ENCODE measurements around the gene ATOSA. TPM values are rescaled to one million over a fixed set of nuclear protein-coding genes. Genes with fewer than 3 reads are reported as not detected.

The ATOSA gene
- total and polyA plus RNA-seq, 4 donors: 12.8 to 77.8 (median 26.1) TPM

- Histone ChIP-seq H3K27ac (ENCODE audit: low read depth in 1 of 2, low read length in 2 of 2) (no peak overlapping the region), H3K9me3 (ENCODE audit: control insufficient read depth in 4 of 4, low read length in 3 of 4) (no peaks in the 10 kb centered on the region), H3K36me3 (ENCODE audit: control insufficient read depth in 4 of 4, insufficient read depth in 3 of 4, low read depth in 1 of 4, low read length in 3 of 4) (no peaks in the 10 kb centered on the region), H3K27me3 (ENCODE audit: control insufficient read depth in 4 of 4, insufficient read depth in 4 of 4, low read length in 3 of 4) (no peaks in the 10 kb centered on the region), H3K9ac (ENCODE audit: low read depth in 1 of 2, low read length in 2 of 2) (no peak overlapping the region), H3K4me1 (ENCODE audit: control insufficient read depth in 4 of 4, insufficient read depth in 4 of 4, low read length in 3 of 4) (peaks cover 0 to 5% (median 1%) of the 10 kb centered on the region in 4 donors), H3K4me3 (ENCODE audit: low read depth in 1 of 3, low read length in 3 of 3) (no peak overlapping the region)
- TF ChIP-seq, protein P1, sequence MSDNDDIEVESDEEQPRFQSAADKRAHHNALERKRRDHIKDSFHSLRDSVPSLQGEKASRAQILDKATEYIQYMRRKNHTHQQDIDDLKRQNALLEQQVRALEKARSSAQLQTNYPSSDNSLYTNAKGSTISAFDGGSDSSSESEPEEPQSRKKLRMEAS (IDR thresholded peaks at IDR 0.05): no peak
- TF ChIP-seq FOXA2 (IDR thresholded peaks at IDR 0.05) (no peak), NR2F2 (IDR thresholded peaks at IDR 0.05) (no peak), HNF4G (IDR thresholded peaks at IDR 0.05) (no peak), YY1 (IDR thresholded peaks at IDR 0.05) (no peak), TAF1 (conservative IDR thresholded peaks at IDR 0.05) (no peak), EGR1 (IDR thresholded peaks at IDR 0.05; ENCODE audit: low read depth in 2 of 2) (no peak), SP1 (IDR thresholded peaks at IDR 0.05) (no peak), ZBTB33 (IDR thresholded peaks at IDR 0.05) (no peak), REST (IDR thresholded peaks at IDR 0.05) (no peak), FOXA1 (IDR thresholded peaks at IDR 0.05) (no peak), GABPA (IDR thresholded peaks at IDR 0.05 in 1 of 2, conservative IDR thresholded peaks at IDR 0.05 in 1 of 2) (no peak), HNF4A (conservative IDR thresholded peaks at IDR 0.05) (no peak), RAD21 (IDR thresholded peaks at IDR 0.05) (no peak), ATF3 (IDR thresholded peaks at IDR 0.05) (no peak), RXRA (IDR thresholded peaks at IDR 0.05) (no peak)
- TF ChIP-seq, protein P2, sequence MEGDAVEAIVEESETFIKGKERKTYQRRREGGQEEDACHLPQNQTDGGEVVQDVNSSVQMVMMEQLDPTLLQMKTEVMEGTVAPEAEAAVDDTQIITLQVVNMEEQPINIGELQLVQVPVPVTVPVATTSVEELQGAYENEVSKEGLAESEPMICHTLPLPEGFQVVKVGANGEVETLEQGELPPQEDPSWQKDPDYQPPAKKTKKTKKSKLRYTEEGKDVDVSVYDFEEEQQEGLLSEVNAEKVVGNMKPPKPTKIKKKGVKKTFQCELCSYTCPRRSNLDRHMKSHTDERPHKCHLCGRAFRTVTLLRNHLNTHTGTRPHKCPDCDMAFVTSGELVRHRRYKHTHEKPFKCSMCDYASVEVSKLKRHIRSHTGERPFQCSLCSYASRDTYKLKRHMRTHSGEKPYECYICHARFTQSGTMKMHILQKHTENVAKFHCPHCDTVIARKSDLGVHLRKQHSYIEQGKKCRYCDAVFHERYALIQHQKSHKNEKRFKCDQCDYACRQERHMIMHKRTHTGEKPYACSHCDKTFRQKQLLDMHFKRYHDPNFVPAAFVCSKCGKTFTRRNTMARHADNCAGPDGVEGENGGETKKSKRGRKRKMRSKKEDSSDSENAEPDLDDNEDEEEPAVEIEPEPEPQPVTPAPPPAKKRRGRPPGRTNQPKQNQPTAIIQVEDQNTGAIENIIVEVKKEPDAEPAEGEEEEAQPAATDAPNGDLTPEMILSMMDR (IDR thresholded peaks at IDR 0.05; ENCODE audit: low read depth, low read length, missing input control): no peak
- 91% methylated on average over 3 of the region's 3 CpGs for WGBS
- DNase-seq (ENCODE audit: low spot score): no peak
Observed at GRCh38 chr15:52727815-52728214, 48.6 kb upstream of the ATOSA start.

DNA sequence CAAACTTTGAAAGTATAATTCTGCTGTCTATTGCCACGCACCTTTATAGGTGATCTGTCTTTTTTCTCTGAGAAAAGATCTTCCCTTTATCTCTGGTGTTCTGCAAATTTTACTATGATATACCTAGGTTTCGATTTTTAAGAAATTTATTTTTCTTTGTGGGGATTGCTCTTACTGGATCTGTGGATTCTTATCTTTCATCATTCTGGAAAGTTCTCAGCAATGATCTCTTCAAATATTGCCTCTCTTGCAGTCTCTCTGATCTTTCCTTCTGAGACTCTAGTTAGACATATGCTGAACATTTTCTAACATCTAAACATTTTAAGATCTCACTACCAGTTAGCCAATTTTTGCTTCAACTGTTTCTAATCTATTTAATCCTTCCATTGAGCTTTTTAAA is 47.0 kb upstream of the ATOSA start:
- no peak overlapping the region for H3K9ac ChIP-seq (ENCODE audit: low read depth in 1 of 2, low read length in 2 of 2)
- TF ChIP-seq SP1 (IDR thresholded peaks at IDR 0.05) (no peak), JUND (IDR thresholded peaks at IDR 0.05) (no peak), YY1 (IDR thresholded peaks at IDR 0.05) (no peak), NR2F2 (IDR thresholded peaks at IDR 0.05) (no peak), RAD21 (IDR thresholded peaks at IDR 0.05) (no peak), ZBTB33 (IDR thresholded peaks at IDR 0.05) (no peak), REST (IDR thresholded peaks at IDR 0.05) (no peak), EGR1 (IDR thresholded peaks at IDR 0.05; ENCODE audit: low read depth in 2 of 2) (no peak)
- TF ChIP-seq, protein P1 (IDR thresholded peaks at IDR 0.05): no peak
- no peak overlapping the region for H3K4me3 ChIP-seq (ENCODE audit: low read depth in 1 of 3, low read length in 3 of 3)
- no peaks in the 10 kb centered on the region for H3K9me3 ChIP-seq (ENCODE audit: control insufficient read depth in 4 of 4, low read length in 3 of 4)
- H3K27ac ChIP-seq (ENCODE audit: low read depth in 1 of 2, low read length in 2 of 2): no peak overlapping the region
- 95% methylated on average over 2 of the region's 2 CpGs for WGBS
- no peak for DNase-seq (ENCODE audit: low spot score)
- no peaks in the 10 kb centered on the region for H3K4me1 ChIP-seq (ENCODE audit: control insufficient read depth in 4 of 4, insufficient read depth in 4 of 4, low read length in 3 of 4)
- H3K27me3 ChIP-seq (ENCODE audit: control insufficient read depth in 4 of 4, insufficient read depth in 4 of 4, low read length in 3 of 4): no peaks in the 10 kb centered on the region
- H3K36me3 ChIP-seq (ENCODE audit: control insufficient read depth in 4 of 4, insufficient read depth in 3 of 4, low read depth in 1 of 4, low read length in 3 of 4): no peaks in the 10 kb centered on the region

Data from liver (tissue), 9 donors.